Brain microvascular endothelial cell (primary cell): ENCODE data around the gene WNT3.

ENCODE experiments used
- DNase-seq: peaks from one replicate; pipeline ENCODE4 v3.0.0-alpha.2; 2020
- H3K27ac ChIP-seq: fragments of 250-450 bp; sonication (Bioruptor Pico); 2 replicates; pipeline ENCODE4 v1.5.1; 2020; ENCODE audit warnings: mild to moderate bottlenecking, moderate library complexity
- H3K27me3 ChIP-seq: fragments of 250-450 bp; sonication (Bioruptor Pico); replicated peaks from 2 replicates; pipeline ENCODE4 v1.5.1; 2020; ENCODE audit warnings: mild to moderate bottlenecking
- H3K36me3 ChIP-seq: fragments of 250-450 bp; sonication (Bioruptor Pico); replicated peaks from 2 replicates; pipeline ENCODE4 v1.5.1; 2020; ENCODE audit warnings: mild to moderate bottlenecking
- H3K4me3 ChIP-seq: 2 replicates; pipeline ENCODE4 v1.5.1; 2011; ENCODE audit warnings: low read depth, mild to moderate bottlenecking, control low read depth, low read length, moderate library complexity
- in situ Hi-C: cut with HindIII; loops from 2 replicates; pipeline ENCODE4 v1.10.0; 2017; ENCODE audit warnings: low sequenced_read_pairs, low pct_ligation_motif_present
- TF ChIP-seq, protein P1 (sequence below): IDR thresholded peaks from 2 replicates; pipeline ENCODE4 v1.5.1; 2011; ENCODE audit warnings: low read depth, mild to moderate bottlenecking, moderate library complexity, low read length, control low read depth, inconsistent platforms; ENCODE audit errors: missing control alignments

The WNT3 gene

DNA sequence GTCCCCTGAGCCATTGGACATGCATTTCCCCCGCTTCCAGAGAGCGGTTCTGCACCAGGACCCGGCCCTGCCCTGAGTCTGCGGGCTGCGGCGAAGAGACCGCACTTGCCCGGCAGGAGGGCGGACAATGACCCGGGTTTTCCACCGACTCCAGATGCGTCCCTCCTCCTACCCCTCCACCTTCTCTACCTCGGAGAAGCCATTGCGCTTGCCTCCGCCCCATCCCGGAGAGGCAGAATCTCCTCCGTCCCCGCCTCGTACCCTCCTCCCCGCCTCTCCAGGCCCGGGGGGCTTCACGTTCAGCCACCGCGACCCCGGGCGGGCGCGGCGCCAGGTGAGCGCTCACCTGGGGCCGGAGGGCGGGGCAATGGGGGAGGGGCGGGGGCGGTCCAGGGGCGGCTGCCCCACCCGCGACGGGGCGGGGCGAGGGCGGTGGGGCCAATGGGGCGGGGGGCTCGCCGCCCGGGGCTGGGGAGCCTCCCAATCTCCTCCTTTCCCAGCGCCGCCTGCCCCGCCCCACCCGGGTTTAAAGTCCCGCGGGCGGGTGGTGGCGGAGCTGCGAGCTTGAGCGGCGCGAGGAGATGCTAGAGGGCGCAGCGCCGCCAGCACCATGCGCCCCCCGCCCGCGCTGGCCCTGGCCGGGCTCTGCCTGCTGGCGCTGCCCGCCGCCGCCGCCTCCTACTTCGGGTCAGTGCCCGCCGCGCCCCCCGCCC lies 32.7 kb upstream of the WNT3 start, which contains the start of gene WNT9B:
TSS of gene WNT9B (plus strand) at position 555 of the 713 bp plus-strand sequence. CDS start at position 611, 56 bp downstream.
- Histone ChIP-seq H3K27me3 (peaks cover 26% of the 10 kb centered on the region), H3K36me3 (no peaks in the 10 kb centered on the region), H3K27ac (no peak within 1 kb of the TSS), H3K4me3 (peak within 1 kb of the TSS; percentile 24)
- in situ Hi-C loops, result no loop called here
- TF ChIP-seq, protein P1, sequence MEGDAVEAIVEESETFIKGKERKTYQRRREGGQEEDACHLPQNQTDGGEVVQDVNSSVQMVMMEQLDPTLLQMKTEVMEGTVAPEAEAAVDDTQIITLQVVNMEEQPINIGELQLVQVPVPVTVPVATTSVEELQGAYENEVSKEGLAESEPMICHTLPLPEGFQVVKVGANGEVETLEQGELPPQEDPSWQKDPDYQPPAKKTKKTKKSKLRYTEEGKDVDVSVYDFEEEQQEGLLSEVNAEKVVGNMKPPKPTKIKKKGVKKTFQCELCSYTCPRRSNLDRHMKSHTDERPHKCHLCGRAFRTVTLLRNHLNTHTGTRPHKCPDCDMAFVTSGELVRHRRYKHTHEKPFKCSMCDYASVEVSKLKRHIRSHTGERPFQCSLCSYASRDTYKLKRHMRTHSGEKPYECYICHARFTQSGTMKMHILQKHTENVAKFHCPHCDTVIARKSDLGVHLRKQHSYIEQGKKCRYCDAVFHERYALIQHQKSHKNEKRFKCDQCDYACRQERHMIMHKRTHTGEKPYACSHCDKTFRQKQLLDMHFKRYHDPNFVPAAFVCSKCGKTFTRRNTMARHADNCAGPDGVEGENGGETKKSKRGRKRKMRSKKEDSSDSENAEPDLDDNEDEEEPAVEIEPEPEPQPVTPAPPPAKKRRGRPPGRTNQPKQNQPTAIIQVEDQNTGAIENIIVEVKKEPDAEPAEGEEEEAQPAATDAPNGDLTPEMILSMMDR, result no peak
- no peak for DNase-seq

DNA sequence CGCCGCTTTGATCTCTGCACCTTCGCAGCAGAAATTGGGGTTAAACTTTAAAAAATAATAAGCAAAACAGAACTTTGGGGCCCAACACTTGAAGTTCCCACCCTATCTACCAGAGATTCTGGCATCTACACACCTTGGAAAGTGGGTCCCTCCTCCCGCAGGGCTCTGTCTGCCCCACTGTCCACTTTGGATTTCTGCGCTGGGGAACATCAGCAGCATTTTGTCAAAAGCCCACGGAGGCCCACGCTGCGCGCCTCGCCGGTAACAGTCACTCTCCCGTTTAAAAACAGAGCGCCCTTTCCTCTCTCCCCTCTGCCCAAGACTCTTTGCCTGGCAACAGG lies 32.2 kb upstream of the WNT3 start:
- no peak for DNase-seq
- in situ Hi-C loops, result no loop called here
- Histone ChIP-seq H3K36me3 (no peaks in the 10 kb centered on the region), H3K4me3 (no peak overlapping the region), H3K27me3 (peaks cover 26% of the 10 kb centered on the region), H3K27ac (no peak overlapping the region)
- TF ChIP-seq, protein P1, result no peak

GRCh38 chr17:46848534-46848933 lies 30.0 kb upstream of the WNT3 start:
- H3K36me3 ChIP-seq, result no peaks in the 10 kb centered on the region
- H3K4me3 ChIP-seq, result no peak overlapping the region
- H3K27ac ChIP-seq, result no peak overlapping the region
- DNase-seq, result no peak
- in situ Hi-C loops, result no loop called here
- H3K27me3 ChIP-seq, result peaks cover 26% of the 10 kb centered on the region
- TF ChIP-seq, protein P1, result no peak

- H3K27ac ChIP-seq, result no peak overlapping the region
- H3K4me3 ChIP-seq, result no peak overlapping the region
- in situ Hi-C loops, result no loop called here
- H3K27me3 ChIP-seq, result peaks cover 24% of the 10 kb centered on the region
- no peaks in the 10 kb centered on the region for H3K36me3 ChIP-seq
- no peak for DNase-seq
- TF ChIP-seq, protein P1, result no peak
Measured at GRCh38 chr17:46847204-46848191, 29.0 kb upstream of the WNT3 start.

DNA sequence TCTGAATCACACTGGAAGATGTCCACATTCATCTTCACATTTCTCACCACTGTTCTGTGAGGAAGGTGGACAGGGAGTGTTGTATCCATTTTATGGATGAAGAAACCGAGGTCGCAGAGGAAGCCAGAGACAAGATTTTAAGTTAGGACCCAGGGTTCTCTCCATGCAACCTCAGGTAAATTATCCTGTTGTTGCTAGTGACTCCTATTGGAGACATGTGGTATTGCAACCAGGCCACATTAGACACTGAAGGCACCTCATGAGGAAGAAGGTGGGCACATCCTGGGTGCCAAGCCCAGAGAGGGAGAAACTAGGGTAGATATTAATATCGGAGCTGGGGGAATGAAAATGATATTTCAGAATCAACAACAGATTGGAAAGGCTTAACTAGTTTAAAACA lies 24.3 kb upstream of the WNT3 start:
- H3K27ac ChIP-seq, result no peak overlapping the region
- TF ChIP-seq, protein P1, result peak; percentile 73
- in situ Hi-C loops, result no loop called here
- H3K36me3 ChIP-seq, result no peaks in the 10 kb centered on the region
- no peak overlapping the region for H3K4me3 ChIP-seq
- H3K27me3 ChIP-seq, result peaks cover 13% of the 10 kb centered on the region
- DNase-seq, result no peak
